ENCODE measurements around the gene GOSR2.

DNA sequence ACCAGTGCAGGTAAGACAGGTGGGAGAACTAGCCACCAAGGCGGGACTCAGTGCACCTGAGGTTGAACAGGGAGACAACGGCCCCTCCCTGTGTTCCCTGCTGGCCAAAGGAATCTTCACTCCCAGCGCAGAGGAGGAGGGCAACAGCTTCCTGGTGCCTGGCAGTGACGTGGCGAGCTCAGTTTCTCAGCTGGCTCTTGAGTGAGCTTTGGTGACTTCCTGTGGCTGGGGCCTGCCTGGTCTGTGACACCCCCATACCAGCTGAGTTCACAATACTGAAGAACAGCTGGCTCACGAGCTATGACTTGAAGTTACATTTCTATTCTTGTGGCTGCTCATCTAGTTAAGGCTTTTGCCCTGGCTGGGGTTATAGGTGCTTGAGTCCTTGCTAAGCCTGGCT is 45.5 kb upstream of the GOSR2 start:
- no peak for TF ChIP-seq EP300 (IDR thresholded peaks at IDR 0.05)
- TF ChIP-seq, protein P1, sequence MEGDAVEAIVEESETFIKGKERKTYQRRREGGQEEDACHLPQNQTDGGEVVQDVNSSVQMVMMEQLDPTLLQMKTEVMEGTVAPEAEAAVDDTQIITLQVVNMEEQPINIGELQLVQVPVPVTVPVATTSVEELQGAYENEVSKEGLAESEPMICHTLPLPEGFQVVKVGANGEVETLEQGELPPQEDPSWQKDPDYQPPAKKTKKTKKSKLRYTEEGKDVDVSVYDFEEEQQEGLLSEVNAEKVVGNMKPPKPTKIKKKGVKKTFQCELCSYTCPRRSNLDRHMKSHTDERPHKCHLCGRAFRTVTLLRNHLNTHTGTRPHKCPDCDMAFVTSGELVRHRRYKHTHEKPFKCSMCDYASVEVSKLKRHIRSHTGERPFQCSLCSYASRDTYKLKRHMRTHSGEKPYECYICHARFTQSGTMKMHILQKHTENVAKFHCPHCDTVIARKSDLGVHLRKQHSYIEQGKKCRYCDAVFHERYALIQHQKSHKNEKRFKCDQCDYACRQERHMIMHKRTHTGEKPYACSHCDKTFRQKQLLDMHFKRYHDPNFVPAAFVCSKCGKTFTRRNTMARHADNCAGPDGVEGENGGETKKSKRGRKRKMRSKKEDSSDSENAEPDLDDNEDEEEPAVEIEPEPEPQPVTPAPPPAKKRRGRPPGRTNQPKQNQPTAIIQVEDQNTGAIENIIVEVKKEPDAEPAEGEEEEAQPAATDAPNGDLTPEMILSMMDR (IDR thresholded peaks at IDR 0.05): no peak
- no peak for TF ChIP-seq POLR2A (IDR thresholded peaks at IDR 0.05)
- no peak for TF ChIP-seq POLR2AphosphoS5 (IDR thresholded peaks at IDR 0.05)

Data from sigmoid colon (tissue), 4 donors.